Erythroblast (primary cell): ENCODE measurements around the gene AKAP1.

Source experiments
- GATA1 ChIP-seq: IDR thresholded peaks from 2 replicates; pipeline ENCODE4 v1.6.1; 2011; ENCODE audit warnings: low read depth, mild to moderate bottlenecking, control low read depth, low read length, moderate library complexity
- POLR2A ChIP-seq: IDR thresholded peaks from 2 replicates; pipeline ENCODE4 v1.6.1; 2011; ENCODE audit warnings: mild to moderate bottlenecking, low read length

GRCh38 chr17:57067162-57067561 lies 17.9 kb upstream of the AKAP1 start:
- TF ChIP-seq POLR2A (no peak), GATA1 (no peak)
